Measurements from ENCODE around the gene CCDC51.

GRCh38 chr3:48387634-48388033 lies 52.3 kb downstream of the CCDC51 start:
- TF ChIP-seq EP300 (IDR thresholded peaks at IDR 0.05): no peak
- no peak for TF ChIP-seq POLR2A (IDR thresholded peaks at IDR 0.05)

Data from tibial nerve (tissue), 3 donors.